ENCODE data around the gene CCDC30. TPM values are rescaled to one million over a fixed set of nuclear protein-coding genes. Genes with fewer than 3 reads are reported as not detected.

CCDC30 gene
- total and polyA plus RNA-seq, 9 of the 15 experiments (the other 6 are each of a cell fraction or from before 2014, with no cell fraction given): 0.05 to 0.91 (median 0.24) TPM

DNA sequence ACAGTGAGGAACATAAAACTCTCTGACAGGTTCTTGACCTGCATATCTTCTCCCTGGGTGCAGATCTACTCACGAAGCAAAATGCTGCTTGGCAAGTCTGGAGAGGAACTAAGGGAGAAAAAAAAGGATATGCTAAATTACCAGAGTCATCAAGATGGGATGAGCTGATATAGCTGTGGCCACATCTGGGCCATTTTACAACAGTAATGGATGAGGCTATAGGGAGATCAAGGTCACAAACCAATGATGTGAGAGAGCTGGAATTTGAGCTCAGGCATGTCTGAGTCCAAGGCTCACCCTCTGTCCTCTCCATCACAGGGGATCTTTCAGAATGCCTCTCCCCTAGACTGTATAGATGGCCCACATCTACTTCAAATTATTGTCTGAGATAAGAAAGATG is 33.5 kb upstream of the CCDC30 start (continued):
- TF ChIP-seq, protein P1, sequence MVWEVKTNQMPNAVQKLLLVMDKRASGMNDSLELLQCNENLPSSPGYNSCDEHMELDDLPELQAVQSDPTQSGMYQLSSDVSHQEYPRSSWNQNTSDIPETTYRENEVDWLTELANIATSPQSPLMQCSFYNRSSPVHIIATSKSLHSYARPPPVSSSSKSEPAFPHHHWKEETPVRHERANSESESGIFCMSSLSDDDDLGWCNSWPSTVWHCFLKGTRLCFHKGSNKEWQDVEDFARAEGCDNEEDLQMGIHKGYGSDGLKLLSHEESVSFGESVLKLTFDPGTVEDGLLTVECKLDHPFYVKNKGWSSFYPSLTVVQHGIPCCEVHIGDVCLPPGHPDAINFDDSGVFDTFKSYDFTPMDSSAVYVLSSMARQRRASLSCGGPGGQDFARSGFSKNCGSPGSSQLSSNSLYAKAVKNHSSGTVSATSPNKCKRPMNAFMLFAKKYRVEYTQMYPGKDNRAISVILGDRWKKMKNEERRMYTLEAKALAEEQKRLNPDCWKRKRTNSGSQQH (CRISPR knock-in tag; IDR thresholded peaks at IDR 0.05): no peak
- TF ChIP-seq ETV1 (tag; conservative IDR thresholded peaks at IDR 0.05; ENCODE audit: low read depth): no peak
- no peak for TF ChIP-seq ZNF217 (CRISPR knock-in tag; IDR thresholded peaks at IDR 0.05)
- no peak for TF ChIP-seq FOXJ3 (CRISPR knock-in tag; IDR thresholded peaks at IDR 0.05)
- no peak for TF ChIP-seq POLR2B (IDR thresholded peaks at IDR 0.05; ENCODE audit: low read depth, partially characterized antibody)
- TF ChIP-seq FIP1L1 (IDR thresholded peaks at IDR 0.05; ENCODE audit: low read depth, low read length, poor library complexity, severe bottlenecking): no peak
- TF ChIP-seq FOXK1 (CRISPR knock-in tag; IDR thresholded peaks at IDR 0.05; ENCODE audit: borderline replicate concordance): no peak
- no peak for TF ChIP-seq NFYB (IDR thresholded peaks at IDR 0.05; ENCODE audit: extremely low read depth, insufficient read length)
- TF ChIP-seq ILF3 (IDR thresholded peaks at IDR 0.05; ENCODE audit: borderline replicate concordance): no peak
